ENCODE data around the gene BMERB1.
A peak's percentile ranks its signal among the peaks of the same experiment; 100 is the strongest.
"Not testable (repeated sequence)": the region's sequence is repeated elsewhere in the genome, so short reads cannot be mapped to it uniquely, and the experiment has no call there.

The BMERB1 gene

GRCh38 chr16:15434425-15435215 lies at the start of gene BMERB1:
BMERB1 (plus strand) TSS chr16:15434588; CDS start chr16:15434654, 66 bp downstream.
- Mint-ChIP-seq H3K9me3 (no peaks in the 10 kb centered on the region), H3K4me1 (ENCODE audit: low read depth) (peaks cover 9% of the 10 kb centered on the region), H3K27me3 (ENCODE audit: low read depth) (peaks cover 23% of the 10 kb centered on the region), H3K36me3 (ENCODE audit: low read depth) (no peaks in the 10 kb centered on the region), H3K4me3 (peak within 1 kb of the TSS; percentile 83), H3K27ac (no peak within 1 kb of the TSS)

GRCh38 chr16:15388060-15388459 lies 46.3 kb upstream of the BMERB1 start:
- not testable (repeated sequence) for H3K27ac Mint-ChIP-seq; H3K27me3 Mint-ChIP-seq (ENCODE audit: low read depth); H3K9me3 Mint-ChIP-seq; H3K4me1 Mint-ChIP-seq (ENCODE audit: low read depth); H3K36me3 Mint-ChIP-seq (ENCODE audit: low read depth); H3K4me3 Mint-ChIP-seq

GRCh38 chr16:15389916-15390315 lies 44.5 kb upstream of the BMERB1 start:
- H3K36me3 Mint-ChIP-seq (ENCODE audit: low read depth); H3K4me3 Mint-ChIP-seq; H3K27me3 Mint-ChIP-seq (ENCODE audit: low read depth); H3K27ac Mint-ChIP-seq; H3K9me3 Mint-ChIP-seq; H3K4me1 Mint-ChIP-seq (ENCODE audit: low read depth): not testable (repeated sequence)

GRCh38 chr16:15393025-15393424 lies 41.4 kb upstream of the BMERB1 start:
- H3K27me3 Mint-ChIP-seq (ENCODE audit: low read depth): peaks cover 21% of the 10 kb centered on the region
- not testable (repeated sequence) for H3K4me3 Mint-ChIP-seq; H3K4me1 Mint-ChIP-seq (ENCODE audit: low read depth); H3K36me3 Mint-ChIP-seq (ENCODE audit: low read depth); H3K9me3 Mint-ChIP-seq; H3K27ac Mint-ChIP-seq

GRCh38 chr16:15395631-15396508 lies 38.5 kb upstream of the BMERB1 start, which contains the start of gene MPV17L:
MPV17L (plus strand) TSS chr16:15395754; CDS start chr16:15395898, 144 bp downstream.
- not testable (repeated sequence) for H3K4me3 Mint-ChIP-seq

GRCh38 chr16:15396509-15396829 lies 37.9 kb upstream of the BMERB1 start:
- peaks cover 21% of the 10 kb centered on the region for H3K27me3 Mint-ChIP-seq (ENCODE audit: low read depth)
- not testable (repeated sequence) for H3K36me3 Mint-ChIP-seq (ENCODE audit: low read depth); H3K4me3 Mint-ChIP-seq; H3K27ac Mint-ChIP-seq; H3K9me3 Mint-ChIP-seq; H3K4me1 Mint-ChIP-seq (ENCODE audit: low read depth)

More at GRCh38 chr16:15395631-15396508, 38.5 kb upstream of the BMERB1 start, which contains the start of gene MPV17L:
- peaks cover 21% of the 10 kb centered on the region for H3K27me3 Mint-ChIP-seq (ENCODE audit: low read depth)
- H3K4me1 Mint-ChIP-seq (ENCODE audit: low read depth); H3K27ac Mint-ChIP-seq; H3K9me3 Mint-ChIP-seq; H3K36me3 Mint-ChIP-seq (ENCODE audit: low read depth): not testable (repeated sequence)

- Mint-ChIP-seq H3K4me3 (no peak overlapping the region), H3K4me1 (ENCODE audit: low read depth) (no peaks in the 10 kb centered on the region), H3K27me3 (ENCODE audit: low read depth) (peaks cover 21% of the 10 kb centered on the region), H3K36me3 (ENCODE audit: low read depth) (no peaks in the 10 kb centered on the region), H3K27ac (no peak overlapping the region), H3K9me3 (no peaks in the 10 kb centered on the region)
These were observed 37.3 kb upstream of the BMERB1 start for GRCh38 chr16:15396948-15397594.

GRCh38 chr16:15398618-15399316 lies 35.6 kb upstream of the BMERB1 start:
- Mint-ChIP-seq H3K9me3 (no peaks in the 10 kb centered on the region), H3K27ac (no peak overlapping the region), H3K4me3 (no peak overlapping the region), H3K4me1 (ENCODE audit: low read depth) (no peaks in the 10 kb centered on the region), H3K36me3 (ENCODE audit: low read depth) (no peaks in the 10 kb centered on the region), H3K27me3 (ENCODE audit: low read depth) (peaks cover 18% of the 10 kb centered on the region)

- H3K27ac Mint-ChIP-seq: no peak overlapping the region
- H3K4me3 Mint-ChIP-seq: no peak overlapping the region
- H3K27me3 Mint-ChIP-seq (ENCODE audit: low read depth): peaks cover 18% of the 10 kb centered on the region
- no peaks in the 10 kb centered on the region for H3K36me3 Mint-ChIP-seq (ENCODE audit: low read depth)
- no peaks in the 10 kb centered on the region for H3K4me1 Mint-ChIP-seq (ENCODE audit: low read depth)
- no peaks in the 10 kb centered on the region for H3K9me3 Mint-ChIP-seq
These were observed 35.1 kb upstream of the BMERB1 start for GRCh38 chr16:15399317-15399716.

- not testable (repeated sequence) for H3K27ac Mint-ChIP-seq; H3K9me3 Mint-ChIP-seq; H3K36me3 Mint-ChIP-seq (ENCODE audit: low read depth); H3K4me1 Mint-ChIP-seq (ENCODE audit: low read depth); H3K4me3 Mint-ChIP-seq
- H3K27me3 Mint-ChIP-seq (ENCODE audit: low read depth): peaks cover 12% of the 10 kb centered on the region
These were observed 34.1 kb upstream of the BMERB1 start for GRCh38 chr16:15400314-15400713.

- Mint-ChIP-seq H3K27me3 (ENCODE audit: low read depth) (peaks cover 5% of the 10 kb centered on the region), H3K4me3 (no peak overlapping the region), H3K36me3 (ENCODE audit: low read depth) (no peaks in the 10 kb centered on the region), H3K27ac (no peak overlapping the region), H3K4me1 (ENCODE audit: low read depth) (no peaks in the 10 kb centered on the region), H3K9me3 (no peaks in the 10 kb centered on the region)
These were observed 32.4 kb upstream of the BMERB1 start for GRCh38 chr16:15401972-15402371.

GRCh38 chr16:15403392-15403995 lies 30.9 kb upstream of the BMERB1 start:
- Mint-ChIP-seq H3K27ac (no peak overlapping the region), H3K9me3 (no peaks in the 10 kb centered on the region), H3K4me1 (ENCODE audit: low read depth) (no peaks in the 10 kb centered on the region), H3K4me3 (no peak overlapping the region), H3K27me3 (ENCODE audit: low read depth) (no peaks in the 10 kb centered on the region), H3K36me3 (ENCODE audit: low read depth) (no peaks in the 10 kb centered on the region)

GRCh38 chr16:15404091-15404490 lies 30.3 kb upstream of the BMERB1 start:
- H3K27me3 Mint-ChIP-seq (ENCODE audit: low read depth); H3K4me3 Mint-ChIP-seq; H3K9me3 Mint-ChIP-seq; H3K36me3 Mint-ChIP-seq (ENCODE audit: low read depth); H3K4me1 Mint-ChIP-seq (ENCODE audit: low read depth); H3K27ac Mint-ChIP-seq: not testable (repeated sequence)

GRCh38 chr16:15404792-15405191 lies 29.6 kb upstream of the BMERB1 start:
- Mint-ChIP-seq H3K27me3 (ENCODE audit: low read depth) (no peaks in the 10 kb centered on the region), H3K9me3 (no peaks in the 10 kb centered on the region), H3K36me3 (ENCODE audit: low read depth) (no peaks in the 10 kb centered on the region), H3K4me1 (ENCODE audit: low read depth) (no peaks in the 10 kb centered on the region), H3K27ac (no peak overlapping the region), H3K4me3 (no peak overlapping the region)

Data from T-helper 1 cell treated with Interleukin-12 subunit alpha and Interleukin-12 subunit beta and Interleukin-4 antibody, amounts not matched to agents 30 μg/mL and 1 μg/mL, for 36 hours (primary cell).